CD14-positive monocyte (primary cell): ENCODE measurements around the gene TMEM179. TPM values are rescaled to one million over a fixed set of nuclear protein-coding genes. Genes with fewer than 3 reads are reported as not detected.

Experiments used
- DNase-seq, 3 donors: peaks; one replicate each; pipeline ENCODE4 v3.0.0-alpha.2; 2011 to 2022
- H2AFZ ChIP-seq: 2 replicates; pipeline ENCODE4 v1.6.0; 2012; ENCODE audit warnings: mild to moderate bottlenecking, low read depth, low read length, inconsistent platforms; ENCODE audit not compliant: insufficient read depth, poor library complexity, severe bottlenecking
- H3K27ac ChIP-seq, 2 donors: 1 replicate in 1 of 2; 2 replicates in 1 of 2; pipeline ENCODE4 v1.5.1; 2012 to 2013; ENCODE audit warnings: low read length in 2 of 2, control low read depth in 1 of 2, inconsistent platforms in 1 of 2, low read depth in 1 of 2, mild to moderate bottlenecking in 1 of 2
- H3K27me3 ChIP-seq, 2 donors: one replicate each; pipeline versions ENCODE4 v1.6.0 to v1.6.1; 2011 to 2013; ENCODE audit warnings: low read length in 2 of 2; ENCODE audit not compliant: control insufficient read depth in 2 of 2, insufficient read depth in 2 of 2
- H3K36me3 ChIP-seq, 2 donors: replicated peaks in 1 of 2; 1 replicate in 1 of 2; 2 replicates in 1 of 2; pipeline versions ENCODE4 v1.5.1 to v1.6.1; 2012 to 2013; ENCODE audit warnings: low read length in 2 of 2, control low read depth in 1 of 2, inconsistent platforms in 1 of 2, mild to moderate bottlenecking in 1 of 2; ENCODE audit not compliant: insufficient read depth in 2 of 2, control insufficient read depth in 1 of 2
- H3K4me1 ChIP-seq, 2 donors: 1 replicate in 1 of 2; 2 replicates in 1 of 2; pipeline versions ENCODE4 v1.5.1 to v1.6.1; 2012 to 2013; ENCODE audit warnings: low read length in 2 of 2, control low read depth in 1 of 2, inconsistent platforms in 1 of 2, mild to moderate bottlenecking in 1 of 2, moderate library complexity in 1 of 2; ENCODE audit not compliant: insufficient read depth in 2 of 2, control insufficient read depth in 1 of 2
- H3K4me2 ChIP-seq: replicated peaks from 2 replicates; pipeline ENCODE3; 2012; ENCODE audit warnings: low read length, moderate library complexity, mild to moderate bottlenecking; ENCODE audit not compliant: poor library complexity, severe bottlenecking; ENCODE audit errors: extremely low read depth
- H3K4me3 ChIP-seq, 3 experiments: fragments of 200-600 bp in 1 of 3; sonication (generic) in 1 of 3; replicated peaks in 1 of 3; 1 replicate in 2 of 3; 2 replicates in 1 of 3; pipeline ENCODE4 v1.5.1; 2011 to 2013; ENCODE audit warnings: low read length in 3 of 3, mild to moderate bottlenecking in 3 of 3, control low read depth in 2 of 3, low read depth in 2 of 3, inconsistent platforms in 1 of 3, moderate library complexity in 1 of 3
- H3K79me2 ChIP-seq: 2 replicates; pipeline ENCODE4 v1.6.0; 2012; ENCODE audit warnings: mild to moderate bottlenecking, control low read depth, inconsistent platforms, low read length, moderate library complexity; ENCODE audit not compliant: insufficient read depth
- H3K9ac ChIP-seq: 2 replicates; pipeline ENCODE4 v1.6.0; 2017; ENCODE audit warnings: low read length, mild to moderate bottlenecking; ENCODE audit not compliant: insufficient read depth, poor library complexity, severe bottlenecking
- H3K9me3 ChIP-seq, 2 donors: replicated peaks in 1 of 2; 1 replicate in 1 of 2; 2 replicates in 1 of 2; pipeline versions ENCODE4 v1.5.1 to v1.6.1; 2012 to 2013; ENCODE audit warnings: low read length in 2 of 2, control low read depth in 1 of 2; ENCODE audit not compliant: control insufficient read depth in 1 of 2, insufficient read depth in 1 of 2
- H4K20me1 ChIP-seq: 2 replicates; pipeline ENCODE4 v1.6.0; 2012; ENCODE audit warnings: mild to moderate bottlenecking, low read length, control low read depth, moderate library complexity; ENCODE audit not compliant: insufficient read depth
- H3K27ac Mint-ChIP-seq, 7 donors: one replicate each; pipeline ENCODE4 v1.8.0; 2020; ENCODE audit warnings: mild to moderate bottlenecking in 7 of 7, mixed read lengths in 7 of 7, moderate library complexity in 6 of 7, inconsistent platforms in 2 of 7
- H3K27me3 Mint-ChIP-seq, 3 donors: one replicate each; pipeline ENCODE4 v1.8.0; 2021 to 2022; ENCODE audit warnings: low read depth in 3 of 3, mild to moderate bottlenecking in 3 of 3, mixed read lengths in 3 of 3, moderate library complexity in 3 of 3, inconsistent platforms in 1 of 3
- H3K36me3 Mint-ChIP-seq, 2 donors: one replicate each; pipeline ENCODE4 v1.8.0; 2020; ENCODE audit warnings: mixed read lengths in 2 of 2, inconsistent platforms in 1 of 2, mild to moderate bottlenecking in 1 of 2
- H3K4me1 Mint-ChIP-seq: one replicate; pipeline ENCODE4 v1.8.0; 2020; ENCODE audit warnings: mild to moderate bottlenecking, mixed read lengths
- H3K4me3 Mint-ChIP-seq, 2 donors: one replicate each; pipeline ENCODE4 v1.8.0; 2020; ENCODE audit warnings: mild to moderate bottlenecking in 2 of 2, mixed read lengths in 2 of 2, moderate library complexity in 1 of 2
- H3K9me3 Mint-ChIP-seq, 7 donors: one replicate each; pipeline ENCODE4 v1.8.0; 2020 to 2022; ENCODE audit warnings: mixed read lengths in 7 of 7, mild to moderate bottlenecking in 6 of 7, moderate library complexity in 6 of 7, inconsistent platforms in 2 of 7
- CTCF ChIP-seq: fragments of 200-600 bp; IDR thresholded peaks from one replicate; pipeline ENCODE4 v1.8.0; 2022; ENCODE audit warnings: antibody characterized with exemption, mild to moderate bottlenecking
- WGBS: methylation state at CpG from one replicate; pipeline ENCODE4 v1.1.5; 2013; ENCODE audit warnings: missing lambda C conversion rate; ENCODE audit not compliant: insufficient coverage; 5-methylcytosine and 5-hydroxymethylcytosine counted together
- intact Hi-C, 2 donors: fragments of 100-400 bp; cut with micrococcal nuclease; formaldehyde crosslinking; loops; one replicate each; pipeline versions ENCODE4 v1.15.0 to v1.15.1; 2023
- polyA plus RNA-seq, 3 donors: library from polyadenylated mRNA; depleted of rRNA in 1 of 3; unstranded in 2 of 3; stranded (reverse) in 1 of 3; fragments of 300-500 nt in 2 of 3; fragments of >200 nt in 1 of 3; fragmentation: Illumina TruSeq in 2 of 3; gene quantifications; 1 replicate in 2 of 3; 2 replicates in 1 of 3; pipeline ENCODE4 v1.2.3, GENCODE V29; 2012 to 2021

TMEM179 gene
- polyA plus RNA-seq, 3 donors: not detected

- Mint-ChIP-seq H3K4me1 (no peaks in the 10 kb centered on the region), H3K4me3 (no peak overlapping the region), H3K27me3 (peaks cover 3 to 4% (median 3%) of the 10 kb centered on the region in 3 donors), H3K36me3 (no peaks in the 10 kb centered on the region), H3K27ac (peak overlapping the region in 1 of 7 donors; percentile 43), H3K9me3 (no peaks in the 10 kb centered on the region)
- Histone ChIP-seq H3K79me2 (no peaks in the 10 kb centered on the region), H4K20me1 (no peaks in the 10 kb centered on the region), H3K4me1 (no peaks in the 10 kb centered on the region), H3K36me3 (no peaks in the 10 kb centered on the region), H3K27me3 (no peaks in the 10 kb centered on the region), H3K9me3 (no peaks in the 10 kb centered on the region), H2AFZ (no peak overlapping the region), H3K27ac (no peak overlapping the region), H3K4me3 (no peak overlapping the region), H3K9ac (no peak overlapping the region), H3K4me2 (no peak overlapping the region)
- WGBS: 92% methylated on average over 20 of the region's 23 CpGs
- no peak for DNase-seq
- no peak for TF ChIP-seq CTCF
- intact Hi-C loops: no loop called here
These were observed 14.2 kb downstream of the TMEM179 start for GRCh38 chr14:104590240-104590965.

GRCh38 chr14:104589338-104590195, 15.0 kb downstream of the TMEM179 start:
- H3K27ac ChIP-seq: no peak overlapping the region
- H3K79me2 ChIP-seq: no peaks in the 10 kb centered on the region
- peaks cover 3 to 4% (median 3%) of the 10 kb centered on the region in 3 donors for H3K27me3 Mint-ChIP-seq
- intact Hi-C loops: no loop called here
- H4K20me1 ChIP-seq: no peaks in the 10 kb centered on the region
- no peaks in the 10 kb centered on the region for H3K4me1 ChIP-seq
- no peak overlapping the region for H2AFZ ChIP-seq
- H3K4me2 ChIP-seq: no peak overlapping the region
- H3K4me3 Mint-ChIP-seq: no peak overlapping the region
- H3K9me3 ChIP-seq: no peaks in the 10 kb centered on the region
- no peak for TF ChIP-seq CTCF
- H3K36me3 ChIP-seq: no peaks in the 10 kb centered on the region
- DNase-seq: no peak
- no peaks in the 10 kb centered on the region for H3K27me3 ChIP-seq
- H3K36me3 Mint-ChIP-seq: no peaks in the 10 kb centered on the region
- no peaks in the 10 kb centered on the region for H3K4me1 Mint-ChIP-seq
- no peaks in the 10 kb centered on the region for H3K9me3 Mint-ChIP-seq
- no peak overlapping the region for H3K4me3 ChIP-seq
- WGBS: 84% methylated on average over 23 of the region's 26 CpGs
- H3K9ac ChIP-seq: no peak overlapping the region
- no peak overlapping the region for H3K27ac Mint-ChIP-seq
